Endothelial cell (in vitro differentiated cells): ENCODE results near the gene CS. TPM values are rescaled to one million over a fixed set of nuclear protein-coding genes. Genes with fewer than 3 reads are reported as not detected.

Experiments
- DNase-seq: peaks from one replicate; pipeline ENCODE4 v3.0.0; 2021; ENCODE audit warnings: low spot score
- H3K27ac Mint-ChIP-seq: one replicate; pipeline ENCODE4 v1.8.0; 2021; ENCODE audit warnings: mixed read lengths, inconsistent platforms; ENCODE audit not compliant: unreplicated experiment
- H3K27me3 Mint-ChIP-seq: one replicate; pipeline ENCODE4 v1.8.0; 2021; ENCODE audit warnings: mild to moderate bottlenecking, moderate library complexity, mixed read lengths, inconsistent platforms; ENCODE audit not compliant: unreplicated experiment
- H3K36me3 Mint-ChIP-seq: one replicate; pipeline ENCODE4 v1.8.0; 2021; ENCODE audit warnings: mild to moderate bottlenecking, low read depth, mixed read lengths, inconsistent platforms; ENCODE audit not compliant: unreplicated experiment
- H3K4me1 Mint-ChIP-seq: one replicate; pipeline ENCODE4 v1.8.0; 2021; ENCODE audit warnings: mild to moderate bottlenecking, mixed read lengths, inconsistent platforms; ENCODE audit not compliant: unreplicated experiment
- H3K4me3 Mint-ChIP-seq: one replicate; pipeline ENCODE4 v1.8.0; 2021; ENCODE audit warnings: mild to moderate bottlenecking, mixed read lengths, inconsistent platforms; ENCODE audit not compliant: unreplicated experiment
- H3K9me3 Mint-ChIP-seq: one replicate; pipeline ENCODE4 v1.8.0; 2021; ENCODE audit warnings: mixed read lengths, inconsistent platforms; ENCODE audit not compliant: unreplicated experiment
- CTCF ChIP-seq: fragments of 200-600 bp; sonication (generic); IDR thresholded peaks from one replicate; pipeline ENCODE4 v1.5.0; 2021; ENCODE audit warnings: antibody characterized with exemption; ENCODE audit not compliant: unreplicated experiment
- total RNA-seq: library from RNA; stranded (reverse); fragmentation: NEBNext Ultra II Directional; extraction: Animal tissue kit (Norgen Biotek cat#: 25700); gene quantifications from one replicate; pipeline ENCODE4 v1.2.1, GENCODE V29; 2021; ENCODE audit not compliant: unreplicated experiment

CS gene
- total RNA-seq, 1 donor from 2014 or later = 187 TPM

GRCh38 chr12:56304872-56305590, 4.9 kb upstream of the CS start:
- no peak overlapping the region for H3K4me3 Mint-ChIP-seq
- H3K9me3 Mint-ChIP-seq = no peaks in the 10 kb centered on the region
- H3K27ac Mint-ChIP-seq = no peak overlapping the region
- peaks cover 12% of the 10 kb centered on the region for H3K36me3 Mint-ChIP-seq
- H3K27me3 Mint-ChIP-seq = peaks cover 4% of the 10 kb centered on the region
- no peak for TF ChIP-seq CTCF
- DNase-seq = no peak
- peaks cover 7% of the 10 kb centered on the region for H3K4me1 Mint-ChIP-seq

GRCh38 chr12:56304276-56304675, 4.1 kb upstream of the CS start:
- TF ChIP-seq CTCF = no peak
- H3K36me3 Mint-ChIP-seq = peaks cover 9% of the 10 kb centered on the region
- H3K9me3 Mint-ChIP-seq = no peaks in the 10 kb centered on the region
- H3K27me3 Mint-ChIP-seq = peaks cover 4% of the 10 kb centered on the region
- peaks cover 7% of the 10 kb centered on the region for H3K4me1 Mint-ChIP-seq
- no peak overlapping the region for H3K27ac Mint-ChIP-seq
- DNase-seq = no peak
- no peak overlapping the region for H3K4me3 Mint-ChIP-seq

GRCh38 chr12:56300644-56301464, 724 bp upstream of the CS start:
- no peak for TF ChIP-seq CTCF
- DNase-seq = no peak
- H3K4me3 Mint-ChIP-seq = peak overlapping the region; percentile 97
- H3K27ac Mint-ChIP-seq = peak overlapping the region; percentile 77
- peaks cover 9% of the 10 kb centered on the region for H3K36me3 Mint-ChIP-seq
- peaks cover 10% of the 10 kb centered on the region for H3K4me1 Mint-ChIP-seq
- peaks cover 7% of the 10 kb centered on the region for H3K27me3 Mint-ChIP-seq
- H3K9me3 Mint-ChIP-seq = no peaks in the 10 kb centered on the region

GRCh38 chr12:56299308-56299852, 750 bp downstream of the CS start:
- TF ChIP-seq CTCF = no peak
- H3K4me3 Mint-ChIP-seq = peak overlapping the region; percentile 97
- peaks cover 7% of the 10 kb centered on the region for H3K27me3 Mint-ChIP-seq
- H3K4me1 Mint-ChIP-seq = peaks cover 10% of the 10 kb centered on the region
- no peak overlapping the region for H3K27ac Mint-ChIP-seq
- no peaks in the 10 kb centered on the region for H3K9me3 Mint-ChIP-seq
- DNase-seq = no peak
- peaks cover 4% of the 10 kb centered on the region for H3K36me3 Mint-ChIP-seq
